ENCODE data around the gene PARD6G. TPM values are rescaled to one million over a fixed set of nuclear protein-coding genes. Genes with fewer than 3 reads are reported as not detected.

PARD6G gene
- total and polyA plus RNA-seq, 2 of the 13 experiments (the other 11 are each of a cell fraction or from before 2014, with no cell fraction given), result 3.6 to 7.4 TPM

DNA sequence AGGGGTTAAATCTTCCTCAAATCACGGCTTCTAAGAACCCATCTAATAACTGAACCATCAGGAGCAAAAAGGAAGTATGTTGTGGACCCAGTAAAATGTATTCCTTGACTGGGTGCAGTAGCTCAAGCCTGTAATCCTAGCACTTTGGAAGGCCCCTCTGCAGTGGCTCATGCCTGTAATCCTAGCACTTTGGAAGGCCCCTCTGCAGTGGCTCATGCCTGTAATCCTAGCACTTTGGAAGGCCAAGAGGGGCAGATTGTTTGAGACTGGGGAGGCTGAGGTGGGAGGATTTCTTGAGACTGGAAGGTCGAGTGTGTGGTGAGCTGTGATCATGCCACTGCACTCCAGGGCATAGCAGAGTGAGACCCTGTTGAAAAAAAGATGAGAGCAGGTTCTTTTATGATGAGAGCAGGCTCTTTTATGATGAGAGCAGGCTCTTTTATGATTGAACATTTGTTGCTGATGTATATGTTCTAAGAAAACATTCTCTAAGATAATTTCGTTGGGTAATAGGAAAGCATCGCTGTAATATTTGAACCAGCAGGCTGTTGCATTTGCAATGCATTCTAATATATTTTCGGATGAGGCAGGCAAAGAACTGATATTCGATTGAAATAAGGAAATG lies 3.5 kb upstream of the PARD6G start (continued):
- TF ChIP-seq, protein P1, sequence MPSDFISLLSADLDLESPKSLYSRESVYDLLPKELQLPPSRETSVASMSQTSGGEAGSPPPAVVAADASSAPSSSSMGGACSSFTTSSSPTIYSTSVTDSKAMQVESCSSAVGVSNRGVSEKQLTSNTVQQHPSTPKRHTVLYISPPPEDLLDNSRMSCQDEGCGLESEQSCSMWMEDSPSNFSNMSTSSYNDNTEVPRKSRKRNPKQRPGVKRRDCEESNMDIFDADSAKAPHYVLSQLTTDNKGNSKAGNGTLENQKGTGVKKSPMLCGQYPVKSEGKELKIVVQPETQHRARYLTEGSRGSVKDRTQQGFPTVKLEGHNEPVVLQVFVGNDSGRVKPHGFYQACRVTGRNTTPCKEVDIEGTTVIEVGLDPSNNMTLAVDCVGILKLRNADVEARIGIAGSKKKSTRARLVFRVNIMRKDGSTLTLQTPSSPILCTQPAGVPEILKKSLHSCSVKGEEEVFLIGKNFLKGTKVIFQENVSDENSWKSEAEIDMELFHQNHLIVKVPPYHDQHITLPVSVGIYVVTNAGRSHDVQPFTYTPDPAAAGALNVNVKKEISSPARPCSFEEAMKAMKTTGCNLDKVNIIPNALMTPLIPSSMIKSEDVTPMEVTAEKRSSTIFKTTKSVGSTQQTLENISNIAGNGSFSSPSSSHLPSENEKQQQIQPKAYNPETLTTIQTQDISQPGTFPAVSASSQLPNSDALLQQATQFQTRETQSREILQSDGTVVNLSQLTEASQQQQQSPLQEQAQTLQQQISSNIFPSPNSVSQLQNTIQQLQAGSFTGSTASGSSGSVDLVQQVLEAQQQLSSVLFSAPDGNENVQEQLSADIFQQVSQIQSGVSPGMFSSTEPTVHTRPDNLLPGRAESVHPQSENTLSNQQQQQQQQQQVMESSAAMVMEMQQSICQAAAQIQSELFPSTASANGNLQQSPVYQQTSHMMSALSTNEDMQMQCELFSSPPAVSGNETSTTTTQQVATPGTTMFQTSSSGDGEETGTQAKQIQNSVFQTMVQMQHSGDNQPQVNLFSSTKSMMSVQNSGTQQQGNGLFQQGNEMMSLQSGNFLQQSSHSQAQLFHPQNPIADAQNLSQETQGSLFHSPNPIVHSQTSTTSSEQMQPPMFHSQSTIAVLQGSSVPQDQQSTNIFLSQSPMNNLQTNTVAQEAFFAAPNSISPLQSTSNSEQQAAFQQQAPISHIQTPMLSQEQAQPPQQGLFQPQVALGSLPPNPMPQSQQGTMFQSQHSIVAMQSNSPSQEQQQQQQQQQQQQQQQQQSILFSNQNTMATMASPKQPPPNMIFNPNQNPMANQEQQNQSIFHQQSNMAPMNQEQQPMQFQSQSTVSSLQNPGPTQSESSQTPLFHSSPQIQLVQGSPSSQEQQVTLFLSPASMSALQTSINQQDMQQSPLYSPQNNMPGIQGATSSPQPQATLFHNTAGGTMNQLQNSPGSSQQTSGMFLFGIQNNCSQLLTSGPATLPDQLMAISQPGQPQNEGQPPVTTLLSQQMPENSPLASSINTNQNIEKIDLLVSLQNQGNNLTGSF (CRISPR knock-in tag; IDR thresholded peaks at IDR 0.05), result no peak
- TF ChIP-seq ZNF232 (CRISPR knock-in tag; IDR thresholded peaks at IDR 0.05; ENCODE audit: borderline replicate concordance) (no peak), THAP9 (CRISPR knock-in tag; IDR thresholded peaks at IDR 0.05; ENCODE audit: borderline replicate concordance) (no peak)

Measured in HepG2 (cell line).